ENCODE data around the gene ADAMTS16. TPM values are rescaled to one million over a fixed set of nuclear protein-coding genes. Genes with fewer than 3 reads are reported as not detected.

Gene ADAMTS16
- total RNA-seq, 1 experiment from 2014 or later: 30.1 TPM

- ATAC-seq: no peak
- Mint-ChIP-seq H3K4me1 (peaks cover 32% of the 10 kb centered on the region), H3K36me3 (no peaks in the 10 kb centered on the region), H3K9me3 (peaks cover 12% of the 10 kb centered on the region), H3K27ac (no peak overlapping the region), H3K27me3 (ENCODE audit: low read depth) (peaks cover 5% of the 10 kb centered on the region; the same call in 1 of the 2 replicates), H3K4me3 (no peak overlapping the region)
- CTCF ChIA-PET: interaction anchor here (1.0 to 2.2 kb wide), 4 partner anchors 18 to 66 kb away, joined by 3 to 8 read pairs (median 4); no protein-coding TSS in a partner anchor
- no peak for DNase-seq (ENCODE audit: low spot score)
- TF ChIP-seq MYBL2 (CRISPR knock-in tag; IDR thresholded peaks at IDR 0.05) (no peak), NR3C1 (CRISPR knock-in tag; conservative IDR thresholded peaks at IDR 0.05; ENCODE audit: low read depth) (no peak), NFE2L1 (CRISPR knock-in tag; IDR thresholded peaks at IDR 0.05) (no peak), ZBTB21 (CRISPR knock-in tag; IDR thresholded peaks at IDR 0.05; ENCODE audit: borderline replicate concordance) (no peak), ZNF532 (CRISPR knock-in tag; IDR thresholded peaks at IDR 0.05; ENCODE audit: borderline replicate concordance) (no peak), ZNF671 (CRISPR knock-in tag; IDR thresholded peaks at IDR 0.05) (no peak), JUN (CRISPR knock-in tag; IDR thresholded peaks at IDR 0.05) (no peak), FOXP4 (CRISPR knock-in tag; IDR thresholded peaks at IDR 0.05) (no peak), ZNF317 (CRISPR knock-in tag; IDR thresholded peaks at IDR 0.05; ENCODE audit: borderline replicate concordance, low read depth) (no peak), PRRX2 (CRISPR knock-in tag; IDR thresholded peaks at IDR 0.05) (no peak), MLX (CRISPR knock-in tag; IDR thresholded peaks at IDR 0.05) (no peak), GRHL2 (CRISPR knock-in tag; IDR thresholded peaks at IDR 0.05; ENCODE audit: insufficient replicate concordance, severe bottlenecking) (no peak), CTCF (IDR thresholded peaks at IDR 0.05) (no peak), ZNF138 (CRISPR knock-in tag; conservative IDR thresholded peaks at IDR 0.05) (no peak), E2F4 (CRISPR knock-in tag; IDR thresholded peaks at IDR 0.05; ENCODE audit: borderline replicate concordance, low read depth) (no peak), AR (CRISPR knock-in tag; IDR thresholded peaks at IDR 0.05) (no peak), OVOL2 (CRISPR knock-in tag; IDR thresholded peaks at IDR 0.05; ENCODE audit: borderline replicate concordance) (no peak), FOXJ3 (CRISPR knock-in tag; IDR thresholded peaks at IDR 0.05; ENCODE audit: borderline replicate concordance) (no peak), RORB (CRISPR knock-in tag; IDR thresholded peaks at IDR 0.05) (no peak)
- POLR2A ChIA-PET: no interaction called here
These were observed 204.0 kb downstream of the ADAMTS16 start for GRCh38 chr5:5344051-5344571.

All from WTC11 (cell line).